GM12878 (cell line): ENCODE measurements around the gene PRKN. TPM values are rescaled to one million over a fixed set of nuclear protein-coding genes. Genes with fewer than 3 reads are reported as not detected.

Experiments
- ATAC-seq: fragments of 200-7000 bp; cut with Tn5 transposase; 3 replicates; pipeline ENCODE4 v1.9.1; 2020; ENCODE audit warnings: mild to moderate bottlenecking, moderate library complexity
- BruUV-seq: library from RNA; stranded (reverse); fragments of 400-500 nt; replicated peaks from 2 replicates; lab custom pipeline; 2021; lab: Mats Ljungman, UMichigan
- CTCF ChIA-PET: fragments of 300-600 bp; sonication (Branson Sonifier 250); formaldehyde crosslinking; extraction: SDS; loops from one replicate; lab custom pipeline; 2021; ENCODE audit warnings: inconsistent platforms; lab: Yijun Ruan, JAX
- POLR2A ChIA-PET: fragments of 350-600 bp; formaldehyde crosslinking; extraction: SDS; loops from one replicate; lab custom pipeline; 2021; ENCODE audit warnings: inconsistent platforms; lab: Charles Lee
- RAD21 ChIA-PET: fragments of 300-600 bp; sonication (Branson Sonifier 250); formaldehyde crosslinking; loops from one replicate; lab custom pipeline; 2023; ENCODE audit warnings: antibody characterized with exemption; ENCODE audit not compliant: unreplicated experiment; lab: Charles Lee
- SMC1A ChIA-PET: fragments of 300-600 bp; sonication (Branson Sonifier 250); formaldehyde crosslinking; loops from one replicate; lab custom pipeline; 2023; ENCODE audit not compliant: unreplicated experiment, uncharacterized antibody; lab: Charles Lee
- DNase-seq: peaks from one replicate; pipeline ENCODE4 v3.0.0-alpha.2; 2011; ENCODE audit warnings: low read depth, low spot score
- FAIRE-seq: peaks from 3 replicates; lab custom pipeline; 2011; peaks lifted over from hg19 to GRCh38; lab: Jason Lieb, UNC
- H2AFZ ChIP-seq: 2 replicates; pipeline ENCODE4 v1.6.0; 2011; ENCODE audit warnings: low read depth, low read length, control low read depth; ENCODE audit not compliant: control insufficient read depth
- H3K27ac ChIP-seq: 2 replicates; pipeline ENCODE4 v1.5.1; 2011; ENCODE audit warnings: control low read depth; ENCODE audit not compliant: control insufficient read depth, insufficient read depth
- H3K27me3 ChIP-seq, 2 experiments: replicated peaks in 1 of 2; 2 replicates each; pipeline versions ENCODE4 v1.6.0 to v1.6.1; 2011; ENCODE audit warnings: low read length in 1 of 2; ENCODE audit not compliant: control insufficient read depth in 2 of 2, insufficient read depth in 2 of 2
- H3K36me3 ChIP-seq, 2 experiments: 2 replicates each; pipeline ENCODE4 v1.5.1; 2011; ENCODE audit warnings: low read length in 1 of 2; ENCODE audit not compliant: control insufficient read depth in 2 of 2, insufficient read depth in 2 of 2
- H3K4me1 ChIP-seq: 2 replicates; pipeline ENCODE4 v1.6.1; 2011; ENCODE audit warnings: mild to moderate bottlenecking, low read length, moderate library complexity, mixed read lengths; ENCODE audit not compliant: control insufficient read depth, insufficient read depth
- H3K4me2 ChIP-seq: 2 replicates; pipeline ENCODE4 v1.6.0; 2011; ENCODE audit warnings: control low read depth; ENCODE audit not compliant: control insufficient read depth, insufficient read depth
- H3K4me3 ChIP-seq: fragments of 200-600 bp; sonication (generic); 2 replicates; pipeline ENCODE4 v1.5.1; 2016
- H3K79me2 ChIP-seq: 2 replicates; pipeline ENCODE4 v1.6.0; 2011; ENCODE audit warnings: low read length; ENCODE audit not compliant: control insufficient read depth, insufficient read depth
- H3K9ac ChIP-seq: 2 replicates; pipeline ENCODE4 v1.8.0; 2011; ENCODE audit warnings: low read length, control low read depth, mixed read lengths; ENCODE audit not compliant: control insufficient read depth, insufficient read depth
- H3K9me3 ChIP-seq: replicated peaks from 3 replicates; pipeline ENCODE4 v1.5.1; 2011; ENCODE audit warnings: mild to moderate bottlenecking, low read length; ENCODE audit not compliant: control insufficient read depth, insufficient read depth
- H4K20me1 ChIP-seq: 2 replicates; pipeline ENCODE4 v1.6.0; 2011; ENCODE audit not compliant: control insufficient read depth, insufficient read depth
- CBFB ChIP-seq: IDR thresholded peaks from 2 replicates; pipeline ENCODE4 v1.6.1; 2016; ENCODE audit warnings: antibody characterized with exemption, low read depth
- MYB ChIP-seq: fragments of 150-350 bp; IDR thresholded peaks from 2 replicates; pipeline ENCODE4 v1.6.1; 2014; ENCODE audit warnings: mild to moderate bottlenecking, low read depth, low read length, borderline replicate concordance
- NBN ChIP-seq: fragments of 450-650 bp; IDR thresholded peaks from 2 replicates; pipeline ENCODE4 v1.6.1; 2016
- RELA ChIP-seq: fragments of 450-650 bp; IDR thresholded peaks from 2 replicates; pipeline ENCODE4 v1.8.0; 2014; ENCODE audit warnings: borderline replicate concordance; ENCODE audit not compliant: partially characterized antibody
- WGBS: methylation state at CpG from one replicate; pipeline ENCODE4 v1.1.6; 2016; ENCODE audit warnings: low lambda C conversion rate; ENCODE audit not compliant: insufficient replicate concordance, insufficient coverage; ENCODE audit errors: missing lambda C conversion rate; 5-methylcytosine and 5-hydroxymethylcytosine counted together
- in situ Hi-C: fragments of 300-500 bp; cut with MboI; formaldehyde crosslinking; loops from 9 replicates; pipeline ENCODE4 v1.14.3; 2018; ENCODE audit warnings: mixed read lengths
- intact Hi-C: fragments of 100-400 bp; cut with micrococcal nuclease; formaldehyde crosslinking; loops from one replicate; pipeline ENCODE4 v1.14.2; 2022; ENCODE audit not compliant: unreplicated experiment
- polyA plus RNA-seq, 11 experiments: library from polyadenylated mRNA; depleted of rRNA in 4 of 11; unstranded in 6 of 11; stranded (reverse) in 5 of 11; fragments of >200 nt; fragmentation: Nextera tagmentation in 4 of 11; fragmentation: Illumina TruSeq in 1 of 11; extraction: Ambion mirVana in 4 of 11; extraction: Trizol in 1 of 11; gene quantifications; 1 replicate in 1 of 11; 2 replicates in 10 of 11; pipeline versions ENCODE4 v1.2.1 to v1.2.3, GENCODE V29; 2011 to 2016; ENCODE audit warnings: inconsistent platforms in 2 of 11, missing spikeins in 2 of 11, low read depth in 1 of 11
- total RNA-seq, 4 experiments: library from RNA; depleted of rRNA in 3 of 4; stranded (reverse); fragments of >200 nt in 3 of 4; fragmentation: Illumina TruSeq in 1 of 4; extraction: Trizol in 1 of 4; gene quantifications; 2 replicates each; pipeline versions ENCODE4 v1.2.1 to v1.2.3, GENCODE V29; 2013 to 2021
- TF ChIP-seq, protein P1 (sequence below): fragments of 450-650 bp; IDR thresholded peaks from 2 replicates; pipeline ENCODE4 v1.6.1; 2017; ENCODE audit warnings: antibody characterized with exemption, mild to moderate bottlenecking, moderate library complexity

The PRKN gene
- total and polyA plus RNA-seq, 10 of the 15 experiments (the other 5 are each of a cell fraction or from before 2014, with no cell fraction given) = 0.06 to 0.09 TPM; not detected in 8

DNA sequence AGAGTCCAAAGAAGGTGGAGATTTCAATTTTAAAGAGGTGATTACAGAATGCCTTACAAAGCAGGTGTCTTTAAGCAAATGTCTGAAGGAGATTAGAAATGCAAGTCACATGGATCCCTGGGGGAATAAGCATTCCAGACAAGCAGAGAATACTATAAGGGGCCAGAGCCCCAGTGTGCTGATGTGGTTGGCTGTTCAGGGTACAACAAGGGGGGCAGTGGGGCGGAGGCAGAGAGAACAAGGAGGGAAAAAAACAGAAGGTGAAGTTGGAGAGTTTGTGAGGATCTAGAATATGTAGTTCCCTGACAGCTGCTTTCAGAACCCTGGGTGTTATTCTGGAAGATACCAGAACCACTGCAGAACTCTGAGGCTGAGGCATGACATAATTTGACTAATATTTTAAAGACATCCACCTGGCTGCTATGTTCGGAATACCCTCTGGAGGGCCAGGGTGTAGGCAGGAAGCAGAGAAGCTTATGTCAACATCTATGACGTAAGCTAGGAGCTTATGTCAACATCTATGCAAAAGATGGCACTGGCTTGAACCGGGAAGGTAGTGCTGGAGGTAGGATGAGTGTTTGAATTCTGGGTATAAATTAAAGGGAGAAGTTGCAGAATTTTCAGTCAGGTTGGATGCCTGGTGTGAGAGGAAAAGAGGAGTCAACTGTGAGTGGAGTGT lies 1177.5 kb downstream of the PRKN start:
- H4K20me1 ChIP-seq = no peaks in the 10 kb centered on the region
- POLR2A ChIA-PET = no interaction called here
- H3K4me3 ChIP-seq = no peak overlapping the region
- TF ChIP-seq CBFB = no peak
- no peak for TF ChIP-seq NBN
- no peak for TF ChIP-seq MYB
- no peak for TF ChIP-seq RELA
- TF ChIP-seq, protein P1, sequence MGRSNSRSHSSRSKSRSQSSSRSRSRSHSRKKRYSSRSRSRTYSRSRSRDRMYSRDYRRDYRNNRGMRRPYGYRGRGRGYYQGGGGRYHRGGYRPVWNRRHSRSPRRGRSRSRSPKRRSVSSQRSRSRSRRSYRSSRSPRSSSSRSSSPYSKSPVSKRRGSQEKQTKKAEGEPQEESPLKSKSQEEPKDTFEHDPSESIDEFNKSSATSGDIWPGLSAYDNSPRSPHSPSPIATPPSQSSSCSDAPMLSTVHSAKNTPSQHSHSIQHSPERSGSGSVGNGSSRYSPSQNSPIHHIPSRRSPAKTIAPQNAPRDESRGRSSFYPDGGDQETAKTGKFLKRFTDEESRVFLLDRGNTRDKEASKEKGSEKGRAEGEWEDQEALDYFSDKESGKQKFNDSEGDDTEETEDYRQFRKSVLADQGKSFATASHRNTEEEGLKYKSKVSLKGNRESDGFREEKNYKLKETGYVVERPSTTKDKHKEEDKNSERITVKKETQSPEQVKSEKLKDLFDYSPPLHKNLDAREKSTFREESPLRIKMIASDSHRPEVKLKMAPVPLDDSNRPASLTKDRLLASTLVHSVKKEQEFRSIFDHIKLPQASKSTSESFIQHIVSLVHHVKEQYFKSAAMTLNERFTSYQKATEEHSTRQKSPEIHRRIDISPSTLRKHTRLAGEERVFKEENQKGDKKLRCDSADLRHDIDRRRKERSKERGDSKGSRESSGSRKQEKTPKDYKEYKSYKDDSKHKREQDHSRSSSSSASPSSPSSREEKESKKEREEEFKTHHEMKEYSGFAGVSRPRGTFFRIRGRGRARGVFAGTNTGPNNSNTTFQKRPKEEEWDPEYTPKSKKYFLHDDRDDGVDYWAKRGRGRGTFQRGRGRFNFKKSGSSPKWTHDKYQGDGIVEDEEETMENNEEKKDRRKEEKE = no peak
- no peak overlapping the region for H3K27ac ChIP-seq
- no peaks in the 10 kb centered on the region for H3K27me3 ChIP-seq
- H2AFZ ChIP-seq = no peak overlapping the region
- in situ Hi-C loops = no loop called here
- H3K36me3 ChIP-seq = no peaks in the 10 kb centered on the region
- WGBS = 22% methylated on average over 4 of the region's 4 CpGs
- H3K9me3 ChIP-seq = no peaks in the 10 kb centered on the region
- H3K4me1 ChIP-seq = no peaks in the 10 kb centered on the region
- no peak overlapping the region for H3K9ac ChIP-seq
- no peak for DNase-seq
- H3K4me2 ChIP-seq = no peak overlapping the region
- no peak for FAIRE-seq
- H3K79me2 ChIP-seq = no peaks in the 10 kb centered on the region
- no peak for ATAC-seq
- RAD21 ChIA-PET = no interaction called here
- CTCF ChIA-PET = no interaction called here
- intact Hi-C loops = no loop called here
- BruUV-seq = no TSS peak
- SMC1A ChIA-PET = interaction anchor here (1.0 kb wide), 1 partner anchor 18 kb away, joined by 3 read pairs; no protein-coding TSS in a partner anchor
